GM18951 (cell line): Measurements from ENCODE around the gene ATXN3.

ENCODE experiments used
- POLR2A ChIP-seq: IDR thresholded peaks from 4 replicates; pipeline ENCODE4 v1.6.1; 2011; ENCODE audit warnings: mild to moderate bottlenecking; ENCODE audit not compliant: insufficient read length, insufficient read depth; ENCODE audit errors: extremely low read depth
- in situ Hi-C: fragments of 300-500 bp; cut with MboI; formaldehyde crosslinking; loops from one replicate; pipeline ENCODE4 v1.12.0; 2022; ENCODE audit warnings: low sequenced_read_pairs, mixed read lengths, inconsistent platforms; ENCODE audit not compliant: unreplicated experiment

ATXN3 gene

DNA sequence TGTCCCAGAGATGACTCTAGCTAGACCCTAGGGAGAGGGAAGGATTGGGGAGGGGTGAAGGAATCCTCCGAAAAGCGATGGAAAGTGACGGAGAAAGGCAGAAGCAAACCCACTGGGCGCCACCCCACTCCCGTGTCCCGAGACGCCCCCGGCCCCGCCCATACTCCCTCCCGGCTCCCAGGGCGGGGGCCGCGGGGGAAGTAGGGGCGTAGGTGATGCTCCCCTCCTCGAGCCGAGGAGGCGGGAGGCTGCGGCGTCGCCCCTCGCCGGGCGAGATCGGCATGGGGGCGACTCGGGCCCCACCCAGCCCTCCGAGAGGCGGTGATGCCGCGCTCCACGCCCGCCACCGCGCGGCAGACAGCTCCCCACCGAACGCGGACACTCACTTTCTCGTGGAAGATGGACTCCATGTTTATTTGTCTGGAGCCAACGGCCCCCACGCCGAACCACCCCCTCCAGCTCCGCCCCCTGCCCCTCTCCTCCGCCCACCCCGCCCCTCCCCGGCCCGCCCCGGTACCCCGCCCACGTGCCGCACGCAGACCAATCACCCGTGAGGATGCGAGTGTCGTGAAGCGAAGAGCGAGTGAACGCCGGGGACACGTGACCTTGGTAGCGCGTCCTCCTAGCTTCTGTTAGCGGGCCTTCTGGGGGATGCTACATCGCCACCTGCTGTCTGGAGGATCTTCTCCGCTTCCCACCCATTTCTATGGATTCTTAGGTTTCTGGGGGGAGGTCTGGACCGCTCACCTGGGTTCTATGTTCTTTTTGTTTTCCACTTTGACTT lies at the start of gene ATXN3:
ATXN3 (minus strand) TSS at position 440 of the 784 bp plus-strand sequence; CDS start at position 410, 30 bp downstream.
- in situ Hi-C loops, result loop anchor here (25.0 kb wide), 1 partner anchor 681 kb away; the partner anchor contains the start of gene GOLGA5
- peak; percentile 71 for TF ChIP-seq POLR2A

DNA sequence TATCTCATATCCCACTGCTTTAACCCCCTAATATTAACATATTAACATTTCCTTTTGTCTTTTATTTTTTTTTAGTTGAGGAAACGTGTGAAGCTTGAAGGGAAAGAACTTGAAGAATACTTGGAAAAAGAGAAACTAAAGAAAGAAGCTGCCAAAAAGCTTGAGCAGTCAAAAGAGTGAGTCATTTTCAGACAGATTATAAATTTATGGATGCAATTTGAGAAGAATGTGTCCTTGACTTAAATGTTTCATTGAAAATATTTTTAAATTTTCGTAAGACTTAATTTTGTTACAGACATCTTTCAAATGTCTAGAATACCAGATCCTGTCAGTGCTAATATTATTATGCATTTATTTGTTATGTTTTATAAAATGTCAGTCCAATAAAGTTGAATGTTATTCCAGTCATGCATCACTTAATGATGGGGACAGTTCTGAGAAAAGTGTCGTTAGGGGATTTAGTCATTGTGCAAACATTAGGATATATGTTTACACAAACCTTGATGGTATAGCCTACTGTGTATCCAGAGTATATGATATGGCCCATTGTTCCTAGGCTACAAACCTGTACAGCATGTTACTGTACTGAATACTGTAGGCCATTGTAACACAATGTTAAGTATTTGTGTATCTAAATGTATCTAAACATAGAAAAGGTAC lies 48.0 kb upstream of the ATXN3 start:
- in situ Hi-C loops, result no loop called here
- no peak for TF ChIP-seq POLR2A

DNA sequence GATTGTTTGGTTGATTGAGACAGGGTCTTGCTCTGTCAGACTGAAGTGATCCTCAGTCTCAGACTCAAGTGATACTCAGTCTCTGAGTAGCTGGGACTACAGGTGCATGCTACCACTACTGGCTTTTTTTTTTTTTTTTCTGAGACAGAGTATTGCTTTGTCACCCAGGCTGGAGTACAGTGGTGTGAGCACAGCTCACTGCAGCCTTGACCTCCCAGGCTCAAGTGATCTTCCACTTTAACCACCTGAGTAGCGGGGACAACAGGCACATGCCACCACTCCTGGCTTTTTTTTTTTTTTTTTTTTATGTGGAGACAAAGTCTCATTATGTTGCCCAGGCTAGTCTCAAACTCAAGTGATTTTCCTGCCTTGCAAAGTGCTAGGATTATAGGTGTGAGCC lies 47.2 kb upstream of the ATXN3 start:
- in situ Hi-C loops, result no loop called here
- TF ChIP-seq POLR2A, result no peak

DNA sequence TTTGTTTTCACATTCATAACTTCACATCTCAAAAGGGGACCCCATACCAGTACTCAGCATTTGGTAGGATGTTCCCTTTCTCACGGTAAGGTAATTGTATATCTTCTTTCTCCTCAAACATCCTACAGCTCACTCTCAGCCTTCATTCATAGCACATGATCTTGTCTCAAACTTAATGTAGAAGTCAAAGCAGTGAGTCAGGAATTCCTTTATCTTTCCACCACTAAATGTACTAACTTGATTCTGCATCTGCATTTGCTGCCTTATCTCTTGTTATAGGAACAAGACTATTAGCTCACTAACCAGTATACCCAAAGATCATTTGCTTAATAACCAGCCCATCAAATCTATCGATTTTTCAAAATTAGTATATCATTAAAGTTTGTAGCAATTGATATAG lies 38.3 kb upstream of the ATXN3 start:
- no peak for TF ChIP-seq POLR2A
- in situ Hi-C loops, result loop anchor here (25.0 kb wide), 1 partner anchor 543 kb away; no protein-coding TSS in a partner anchor

DNA sequence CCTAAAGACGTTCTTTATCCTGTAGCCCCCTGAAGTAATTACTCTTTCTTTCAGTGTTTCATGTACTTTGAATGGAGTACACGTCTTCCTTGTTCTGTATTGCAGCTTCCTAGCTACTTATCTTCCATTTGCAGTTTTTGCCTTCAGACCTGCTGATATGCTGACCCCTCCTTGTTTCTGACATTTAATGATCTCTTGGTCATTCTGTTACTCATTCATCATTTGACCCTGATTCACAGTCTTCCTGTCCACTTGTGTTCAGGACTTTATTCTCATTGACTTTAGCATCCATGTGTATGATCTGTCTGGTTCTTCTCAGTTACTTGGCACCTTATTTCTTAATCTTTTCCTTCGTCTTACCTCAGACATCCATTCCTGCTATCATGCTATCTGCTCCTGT lies 37.6 kb upstream of the ATXN3 start:
- TF ChIP-seq POLR2A, result no peak
- in situ Hi-C loops, result loop anchor here (25.0 kb wide), 1 partner anchor 543 kb away; no protein-coding TSS in a partner anchor

DNA sequence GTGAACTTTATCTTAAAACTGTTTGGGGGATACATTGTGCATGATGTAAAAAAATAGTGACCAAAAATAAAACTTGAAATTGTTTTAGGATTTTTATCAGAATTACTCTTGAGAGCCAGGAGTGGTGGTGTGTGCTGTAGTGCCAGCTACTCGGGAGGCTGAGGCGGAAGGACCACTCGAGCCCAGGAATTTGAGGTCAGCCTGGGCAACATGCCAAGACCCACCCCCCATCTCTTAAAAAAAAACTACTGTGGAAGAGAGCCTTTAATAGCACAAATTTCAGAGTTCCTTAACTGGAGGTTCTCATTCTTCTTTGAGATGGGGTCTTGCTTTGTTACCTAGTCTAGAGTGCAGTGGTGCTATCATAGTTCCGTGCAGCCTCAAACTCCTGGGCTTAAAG lies 36.9 kb upstream of the ATXN3 start:
- in situ Hi-C loops, result loop anchor here (25.0 kb wide), 1 partner anchor 544 kb away; no protein-coding TSS in a partner anchor

DNA sequence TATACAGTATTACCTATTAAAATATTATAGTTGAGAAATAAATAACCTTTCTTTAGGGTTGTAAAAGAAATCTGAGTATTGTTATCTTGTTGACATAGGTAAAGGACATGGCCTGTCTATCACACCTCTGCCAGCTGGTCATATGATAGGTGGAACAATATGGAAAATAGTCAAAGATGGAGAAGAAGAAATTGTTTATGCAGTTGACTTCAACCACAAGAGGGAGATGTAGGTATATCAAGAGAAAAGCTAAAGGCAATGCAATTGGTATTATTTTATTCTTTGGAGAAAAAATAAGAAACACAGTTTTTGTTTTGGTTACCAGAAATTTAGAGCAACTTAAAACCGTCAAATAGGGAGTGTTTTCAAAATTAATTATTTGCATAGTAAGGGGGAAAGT lies 28.9 kb upstream of the ATXN3 start:
- in situ Hi-C loops, result loop anchor here (25.0 kb wide), 1 partner anchor 552 kb away; no protein-coding TSS in a partner anchor
- no peak for TF ChIP-seq POLR2A

More for the DNA sequence above, 36.9 kb upstream of the ATXN3 start:
- TF ChIP-seq POLR2A, result no peak

DNA sequence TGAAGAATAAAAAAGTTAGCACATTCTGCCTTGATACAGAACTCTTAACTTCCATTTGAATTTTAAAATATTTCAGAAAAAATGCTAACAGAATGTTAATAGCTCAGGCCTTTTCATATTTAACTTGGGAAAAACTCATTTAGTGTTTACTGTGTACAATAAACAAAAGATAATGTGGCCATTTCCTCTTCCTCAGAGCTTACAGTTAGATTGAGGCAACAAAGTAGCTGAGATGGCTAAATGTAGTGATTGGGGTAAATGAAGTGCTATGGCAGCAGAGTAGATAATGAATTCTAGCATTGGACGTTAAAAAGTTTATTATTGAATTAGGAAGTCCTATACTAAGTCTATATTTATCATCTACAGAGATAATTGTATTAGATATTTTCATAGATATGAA lies 28.1 kb upstream of the ATXN3 start:
- in situ Hi-C loops, result loop anchor here (25.0 kb wide), 1 partner anchor 553 kb away; no protein-coding TSS in a partner anchor
- no peak for TF ChIP-seq POLR2A

DNA sequence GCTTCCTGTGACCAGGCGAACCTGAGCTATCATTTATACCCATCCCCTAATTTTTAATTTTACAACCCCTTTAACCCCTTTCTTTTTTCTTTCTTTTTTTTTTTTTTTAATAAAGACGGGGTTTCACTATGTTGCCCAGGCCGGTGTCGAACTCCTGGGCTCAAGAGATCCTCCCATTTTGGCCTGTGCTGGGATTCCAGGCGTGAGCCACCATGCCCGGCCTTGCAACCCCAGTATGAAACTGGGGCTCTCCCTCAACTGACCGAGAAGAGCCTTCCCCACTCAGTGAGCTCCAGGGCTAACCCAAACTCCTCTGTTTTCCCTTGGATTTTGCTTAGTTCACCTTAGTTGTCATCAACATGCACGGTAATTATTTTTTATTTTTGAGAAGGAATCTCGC lies 16.4 kb upstream of the ATXN3 start:
- in situ Hi-C loops, result loop anchor here (25.0 kb wide), 1 partner anchor 665 kb away; the partner anchor contains the start of gene GOLGA5
- TF ChIP-seq POLR2A, result no peak

DNA sequence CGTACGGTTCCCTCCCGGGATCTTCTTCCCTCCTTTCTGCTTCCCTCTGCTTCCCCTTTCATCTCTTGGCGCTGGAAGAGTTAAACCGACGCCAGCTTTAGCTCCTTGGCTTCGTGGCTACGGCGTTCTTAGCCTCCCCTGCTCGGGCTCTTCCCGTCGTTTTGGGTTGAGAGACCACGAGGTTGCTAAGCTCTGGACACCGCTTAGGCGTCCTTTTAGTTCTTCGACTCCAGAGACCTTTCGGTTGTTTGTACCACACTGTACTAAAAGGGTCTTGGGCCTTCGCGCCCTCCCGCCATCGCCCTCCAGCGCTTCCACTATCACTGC lies 15.9 kb upstream of the ATXN3 start:
- TF ChIP-seq POLR2A, result no peak
- in situ Hi-C loops, result loop anchor here (25.0 kb wide), 1 partner anchor 665 kb away; the partner anchor contains the start of gene GOLGA5

DNA sequence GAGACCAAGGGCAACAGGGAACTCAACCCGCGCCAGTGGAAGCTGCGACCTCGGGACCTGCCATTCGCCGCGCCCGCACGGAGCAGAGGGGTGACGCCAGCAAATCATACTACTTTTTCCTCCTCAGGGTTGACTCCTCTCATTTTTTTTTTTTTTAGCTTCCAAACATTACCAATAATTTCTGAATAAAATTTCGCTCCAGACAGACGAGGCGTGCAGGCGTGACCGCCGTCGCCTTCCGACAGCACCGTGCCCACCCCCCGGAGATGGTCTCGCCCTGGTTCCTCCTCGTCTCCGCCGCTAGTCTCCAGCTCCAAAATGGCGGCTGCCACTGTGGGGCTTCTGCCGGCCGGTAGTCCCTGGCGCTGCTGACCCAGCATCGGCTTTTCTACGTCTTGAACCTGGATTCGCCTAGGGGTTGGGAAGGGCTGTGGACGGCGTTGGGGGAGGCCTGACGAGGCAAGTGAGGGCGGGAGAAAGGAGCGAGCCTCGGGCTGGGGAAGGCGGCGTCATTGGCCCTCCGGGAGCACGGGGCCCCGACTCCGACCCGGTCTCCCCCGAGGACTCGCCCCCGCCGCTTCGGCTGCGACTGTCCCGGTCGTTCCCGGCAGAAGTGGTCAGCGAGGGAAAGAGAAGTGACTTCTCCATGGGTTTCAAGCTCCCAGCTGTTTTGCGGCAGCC lies 15.4 kb upstream of the ATXN3 start, which contains the start of the genes CPSF2 and NDUFB1:
CPSF2 (plus strand) TSS at position 300 of the 681 bp plus-strand sequence. CDS start 9,016 bp downstream, outside the sequence.
NDUFB1 (minus strand) TSS at position 37 of the 681 bp plus-strand sequence. CDS start 4,069 bp downstream, outside the sequence.
- TF ChIP-seq POLR2A, result peak; percentile 98
- in situ Hi-C loops, result loop anchor here (25.0 kb wide), 1 partner anchor 665 kb away; the partner anchor contains the start of gene GOLGA5

DNA sequence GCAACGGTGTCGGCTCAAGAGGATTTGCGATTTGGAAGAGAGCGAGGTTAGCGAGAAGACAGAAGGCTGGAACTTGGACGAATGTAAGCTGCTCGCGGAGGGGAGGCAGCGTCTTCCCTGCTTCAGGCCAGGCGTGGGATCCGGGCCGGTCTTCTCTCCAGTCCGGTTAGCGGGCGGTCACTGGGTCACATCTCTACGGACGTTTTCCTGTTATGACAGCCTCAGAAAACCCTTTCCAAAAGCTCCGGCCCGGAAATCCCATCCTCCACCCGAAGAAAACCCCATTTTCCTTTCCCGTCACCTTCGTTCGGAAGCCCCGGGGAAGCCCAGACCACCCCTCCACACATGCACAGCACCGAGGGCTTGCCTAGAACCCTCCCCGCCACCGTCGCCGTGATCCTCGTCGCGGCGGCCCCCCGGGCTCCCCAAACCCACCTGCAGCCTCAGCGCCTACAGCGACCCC lies 14.9 kb upstream of the ATXN3 start:
- in situ Hi-C loops, result loop anchor here (25.0 kb wide), 1 partner anchor 666 kb away; the partner anchor contains the start of gene GOLGA5

More for the DNA sequence above, 14.9 kb upstream of the ATXN3 start:
- TF ChIP-seq POLR2A, result no peak
